ENCODE measurements around the gene TTC6.
A peak's percentile ranks its signal among the peaks of the same experiment; 100 is the strongest.

- 0 out of 2 replicates have a peak, but pooled peaks have one; percentile 20 for TF ChIP-seq CTCF (conservative IDR thresholded peaks at IDR 0.05)
- no peak for TF ChIP-seq EZH2 (IDR thresholded peaks at IDR 0.05; ENCODE audit: low read depth)
Measured at GRCh38 chr14:37591941-37592481, 3.4 kb upstream of the TTC6 start.

Data from PC-9 (cell line).